HG02852 (cell line): ENCODE results near the gene TANGO2.

Experiments used
- ATAC-seq: cut with Tn5 transposase; IDR thresholded peaks from one replicate; pipeline ENCODE4 v1.9.1; 2021; ENCODE audit warnings: mild to moderate bottlenecking, moderate library complexity; ENCODE audit not compliant: unreplicated experiment

Gene TANGO2

GRCh38 chr22:20020533-20021195, at the start of gene TANGO2:
TANGO2 (plus strand) TSS chr22:20021110; CDS start chr22:20036799, 15,689 bp downstream.
- peak; percentile 64 for ATAC-seq

- ATAC-seq: no peak
Observed at GRCh38 chr22:19971276-19972124, 49.4 kb upstream of the TANGO2 start.

- no peak for ATAC-seq
Observed at GRCh38 chr22:19972251-19972650, 48.7 kb upstream of the TANGO2 start.

- no peak for ATAC-seq
Observed at GRCh38 chr22:19972652-19973550, 48.0 kb upstream of the TANGO2 start.

GRCh38 chr22:19973551-19974267, 47.2 kb upstream of the TANGO2 start:
- ATAC-seq: no peak

GRCh38 chr22:19974268-19974861, 46.5 kb upstream of the TANGO2 start:
- no peak for ATAC-seq

- no peak for ATAC-seq
Observed at GRCh38 chr22:19974935-19975706, 45.8 kb upstream of the TANGO2 start.

GRCh38 chr22:19975707-19976035, 45.2 kb upstream of the TANGO2 start:
- no peak for ATAC-seq

- no peak for ATAC-seq
Observed at GRCh38 chr22:19976671-19977070, 44.2 kb upstream of the TANGO2 start.

DNA sequence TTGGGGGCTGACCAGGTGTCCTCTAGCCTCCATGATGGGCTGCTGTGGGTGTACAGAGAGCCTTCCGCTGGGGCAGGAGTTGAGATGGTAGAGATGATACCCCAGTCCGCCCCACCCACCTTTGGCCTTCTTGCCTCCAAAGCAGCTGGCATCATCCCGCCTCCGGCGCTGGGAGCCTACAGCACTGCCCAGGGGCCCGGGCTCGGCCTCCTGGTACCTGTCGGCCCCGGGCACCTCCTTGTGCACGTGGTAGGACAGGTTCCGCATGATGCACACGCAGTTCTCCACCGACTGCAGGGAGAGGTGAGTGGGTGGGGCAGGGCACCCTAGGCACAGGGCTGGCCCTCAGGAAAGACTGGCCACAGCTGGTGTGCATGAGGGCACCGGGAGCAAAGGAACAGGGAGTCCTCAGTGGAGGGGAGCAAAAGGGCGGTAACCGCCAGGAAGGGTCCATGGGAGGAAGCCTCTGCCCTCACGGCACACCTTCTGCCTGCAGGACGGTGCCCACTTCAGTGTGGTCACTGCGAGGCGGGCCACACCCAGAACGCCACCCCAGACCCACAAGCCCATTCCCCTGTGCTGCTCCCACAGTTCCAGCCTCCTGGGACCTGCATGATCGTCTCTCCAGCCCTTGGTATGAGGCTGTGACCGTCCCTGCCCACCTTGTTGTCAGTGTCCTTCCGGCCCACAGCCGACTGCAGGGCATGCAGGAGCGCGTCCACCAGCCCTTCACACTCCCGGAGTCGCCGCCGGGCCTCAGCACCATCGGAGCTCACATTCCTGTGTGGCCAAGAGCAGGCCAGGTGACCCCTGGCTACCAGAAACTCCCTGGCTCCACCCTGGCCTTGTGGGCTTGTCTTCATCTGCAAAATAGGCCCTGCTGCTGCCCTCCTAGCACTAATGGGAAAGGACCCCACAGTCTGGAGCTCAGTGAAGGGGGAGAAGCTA, 43.3 kb upstream of the TANGO2 start:
- no peak for ATAC-seq

GRCh38 chr22:19978748-19979147, 42.2 kb upstream of the TANGO2 start:
- no peak for ATAC-seq

GRCh38 chr22:19979712-19980493, 41.0 kb upstream of the TANGO2 start:
- no peak for ATAC-seq

DNA sequence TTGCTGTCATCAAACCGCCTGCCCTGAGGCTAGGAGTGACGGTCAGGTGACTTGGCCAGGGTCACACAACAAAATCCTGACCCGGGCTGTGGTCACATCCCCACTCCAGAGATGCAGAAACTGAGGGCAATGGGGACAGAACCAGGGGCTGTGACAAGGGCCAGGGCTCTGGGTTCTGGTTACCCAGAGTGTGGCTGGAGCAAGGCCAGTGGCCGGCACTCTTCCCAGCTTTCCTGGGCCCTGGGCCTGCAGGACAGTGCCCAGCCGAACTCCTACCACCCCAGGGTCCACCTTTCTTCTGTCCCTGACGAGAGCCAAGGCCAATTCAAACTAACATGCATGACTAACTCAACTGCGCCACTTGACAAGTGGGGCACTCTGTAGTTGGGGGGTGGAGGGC, 40.1 kb upstream of the TANGO2 start:
- ATAC-seq: no peak

DNA sequence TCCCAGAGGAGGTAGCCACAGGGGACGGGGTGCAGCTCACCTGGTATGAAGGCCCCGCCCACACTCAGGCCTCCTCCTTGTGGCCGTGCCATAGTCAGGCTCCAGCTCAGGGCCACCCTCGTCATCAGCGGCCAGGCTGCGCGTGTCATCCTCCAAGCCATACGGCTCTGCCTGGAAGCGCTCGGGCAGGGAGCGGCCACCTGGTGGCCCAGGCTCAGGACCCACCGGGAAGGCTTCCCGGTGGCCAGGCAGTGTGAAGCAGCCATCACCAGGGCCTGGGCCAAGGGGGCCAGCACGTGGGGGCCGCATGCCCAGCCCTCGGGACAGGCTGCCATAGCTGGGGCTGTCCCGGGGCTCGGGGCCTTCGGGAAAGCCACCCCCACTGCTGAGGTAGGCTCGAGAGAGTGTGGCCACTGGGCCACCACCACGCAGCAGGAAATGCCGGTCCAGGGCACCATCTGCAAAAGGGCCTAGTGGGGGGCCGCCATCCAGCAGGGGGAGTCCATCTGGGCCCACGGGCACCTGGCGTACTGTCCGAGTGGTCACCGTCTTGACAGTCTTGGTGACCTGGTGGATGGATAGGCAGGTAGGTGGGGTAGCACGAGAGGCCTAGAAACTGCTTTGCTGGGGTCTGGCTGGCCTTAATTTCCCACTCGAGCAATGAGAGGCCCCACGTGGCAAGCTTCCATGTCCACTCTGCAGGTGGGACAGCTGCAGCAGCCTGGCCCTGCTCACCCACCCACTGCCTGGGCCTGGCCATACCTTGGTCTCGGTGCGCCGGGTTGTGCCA, 39.5 kb upstream of the TANGO2 start:
- ATAC-seq: no peak

- ATAC-seq: no peak
Observed at GRCh38 chr22:19981961-19982920, 38.7 kb upstream of the TANGO2 start.
